T-helper 2 cell (primary cell): ENCODE measurements around the gene CFI.

Experiments used
- DNase-seq, 5 experiments: peaks; one replicate each; pipeline versions ENCODE4 v3.0.0 to v3.0.0-alpha.2; 2012 to 2022
- total RNA-seq, 2 donors: gene quantifications; one replicate each; lab custom pipeline; 2026; lab: John Stamatoyannopoulos, UW

Gene CFI
- 0 reads per million in 2 donors for total RNA-seq

DNA sequence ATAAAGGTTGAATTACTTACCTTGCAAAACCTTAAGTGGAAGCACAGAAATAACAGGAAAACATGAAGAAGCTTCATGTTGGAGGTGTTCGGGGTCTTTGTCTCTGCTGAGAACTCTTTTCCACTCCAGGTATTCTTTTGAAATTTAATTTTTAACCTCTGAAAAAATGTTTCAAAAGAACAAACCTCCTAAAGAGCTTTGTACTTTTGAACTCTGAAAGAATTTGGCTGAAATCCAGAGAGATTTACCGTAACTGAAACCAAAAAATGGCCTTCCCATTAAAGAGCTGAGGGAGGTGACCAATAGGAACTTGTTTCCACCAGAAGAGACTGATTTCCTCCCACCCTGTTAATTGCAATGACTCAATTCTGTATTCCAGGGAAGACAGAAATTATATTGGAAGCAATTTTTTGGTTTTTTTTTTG is at the start of gene CFI:
Gene CFI, minus strand, starts transcription at position 105 of the 425 bp plus-strand sequence. Its CDS starts 28 bp downstream, at position 77.
- peak in 1 of 5 experiments; percentile 12 for DNase-seq

DNA sequence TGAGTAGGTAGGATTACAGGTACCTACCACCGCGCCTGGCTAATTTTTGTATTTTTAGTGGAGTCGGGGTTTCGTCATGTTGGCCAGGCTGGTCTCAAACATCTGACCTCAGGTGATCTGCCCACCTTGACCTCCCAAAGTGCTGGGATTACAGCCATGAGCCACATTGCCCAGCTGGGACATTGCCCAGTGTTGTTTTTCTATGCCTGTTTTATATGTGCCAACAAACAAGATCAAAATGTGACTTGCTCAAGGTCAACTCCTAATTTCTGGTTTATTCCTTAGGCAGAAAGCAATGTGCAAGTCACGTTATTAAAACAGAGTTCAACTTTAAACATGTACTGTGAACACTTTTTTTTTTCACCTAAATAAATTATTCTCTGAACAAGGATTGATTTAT is 48.8 kb upstream of the CFI start:
- DNase-seq: no peak

DNA sequence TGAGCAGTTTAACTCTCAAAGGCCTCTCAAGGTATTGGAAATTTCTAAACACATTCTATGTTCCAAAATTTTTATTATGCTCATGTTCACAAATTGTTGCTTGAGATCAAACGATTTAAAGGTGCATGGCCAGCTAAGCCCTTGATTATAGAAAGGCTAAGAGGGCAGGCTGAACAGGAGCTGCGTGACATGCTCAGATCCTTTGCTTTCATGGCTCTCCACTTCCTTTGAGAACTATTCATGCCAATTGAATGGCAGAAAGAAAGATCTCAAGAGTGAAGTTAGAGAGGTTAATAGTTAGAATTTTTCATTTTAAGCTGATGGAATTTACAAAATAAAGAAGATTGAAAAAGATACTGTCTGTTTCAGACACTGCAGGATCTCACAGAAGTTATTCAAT is 46.7 kb upstream of the CFI start:
- no peak for DNase-seq

- no peak for DNase-seq
Measured at GRCh38 chr4:109847896-109848442, 46.2 kb upstream of the CFI start, which contains the start of gene LRIT3. Gene LRIT3 (plus strand): TSS chr4:109848107. CDS start chr4:109848202, 95 bp downstream.

- DNase-seq: no peak
Measured at GRCh38 chr4:109846395-109847098, 44.7 kb upstream of the CFI start.

DNA sequence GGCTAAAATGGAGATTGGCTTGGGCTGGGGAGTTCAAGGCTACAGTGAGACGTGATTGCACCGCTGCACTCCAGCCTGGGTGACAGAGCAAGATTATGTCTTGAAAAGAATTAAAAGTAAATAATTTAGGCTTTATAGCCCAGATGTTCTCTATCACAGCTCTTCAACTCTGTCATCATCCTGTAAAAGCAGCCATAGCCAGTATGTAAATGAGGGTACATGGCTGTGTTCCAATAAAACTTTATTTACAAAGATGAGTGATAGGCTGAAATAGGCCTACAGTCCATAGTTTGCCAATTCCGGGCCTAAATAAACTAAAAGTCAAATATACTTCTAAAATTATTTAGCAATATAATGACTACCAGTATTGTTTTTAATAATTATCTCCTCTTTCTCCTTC is 35.2 kb upstream of the CFI start:
- DNase-seq: no peak

- no peak for DNase-seq
Measured at GRCh38 chr4:109833756-109834155, 32.0 kb upstream of the CFI start.

DNA sequence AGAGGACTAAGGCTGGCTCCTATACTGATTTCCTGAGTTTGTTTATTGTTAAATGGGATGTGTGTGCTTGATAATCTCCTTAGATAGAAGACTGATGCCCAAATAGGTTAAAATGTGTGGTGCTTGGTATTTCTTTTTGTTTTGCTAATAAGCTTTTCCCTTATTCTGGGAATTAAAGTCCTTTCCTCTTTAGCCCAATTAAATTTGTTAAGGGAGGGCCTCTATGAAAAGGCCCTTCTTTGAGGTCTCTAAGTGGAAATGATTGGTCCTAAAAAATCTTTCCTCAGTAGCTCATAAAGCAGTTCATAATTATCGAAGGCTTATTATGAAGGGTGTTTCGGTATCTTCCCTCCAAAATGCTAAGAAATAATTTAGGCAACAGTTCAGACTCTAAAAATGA is 25.9 kb upstream of the CFI start, which contains the start of gene RRH:
Gene RRH, plus strand, starts transcription at position 301 of the 400 bp plus-strand sequence. Its CDS starts 56 bp downstream, at position 357.
- no peak for DNase-seq

GRCh38 chr4:109826719-109827118 is 24.9 kb upstream of the CFI start:
- DNase-seq: peak in 1 of 5 experiments; percentile 30

- DNase-seq: peak in 1 of 5 experiments; percentile 19
Measured at GRCh38 chr4:109821185-109821584, 19.4 kb upstream of the CFI start.

DNA sequence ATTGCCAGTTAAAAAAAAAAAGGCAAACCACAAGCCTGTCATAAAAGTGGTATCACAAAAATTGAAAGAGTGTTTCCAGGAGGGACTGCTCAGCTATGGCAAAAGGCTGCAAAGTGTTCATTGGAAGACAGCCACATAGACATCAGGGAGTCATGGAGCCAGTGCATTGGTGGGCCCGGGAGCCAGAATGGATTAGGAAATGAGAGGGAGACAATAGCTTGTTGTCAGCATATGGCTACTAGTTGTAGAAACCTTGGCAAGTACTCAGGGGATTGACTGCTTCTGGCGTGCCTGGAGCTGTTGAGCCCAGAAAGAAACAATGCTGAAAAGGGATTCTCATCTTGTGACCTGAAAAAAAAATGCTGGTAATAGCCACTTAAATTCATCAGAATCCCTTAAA is 18.8 kb upstream of the CFI start:
- DNase-seq: no peak

DNA sequence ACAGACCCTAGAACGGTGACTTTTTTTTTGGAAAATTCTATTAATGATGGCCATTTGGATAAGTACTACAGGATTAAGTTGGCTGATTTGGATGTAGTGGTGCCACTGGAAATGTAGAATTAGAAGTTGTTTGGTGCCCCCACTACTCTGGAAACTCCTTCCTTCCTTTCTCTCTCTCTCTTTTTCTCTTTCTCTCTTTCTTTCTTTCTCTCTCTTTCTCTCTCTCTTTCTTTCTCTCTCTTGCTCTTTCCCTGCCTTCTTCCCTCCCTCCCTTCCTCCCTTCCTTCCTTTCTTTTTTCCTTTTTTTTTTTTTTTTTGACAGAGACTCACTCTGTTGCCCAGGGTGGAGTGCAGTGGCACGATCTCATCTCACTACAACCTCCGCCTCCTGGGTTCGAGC is 16.5 kb upstream of the CFI start:
- no peak for DNase-seq

- DNase-seq: peak in 1 of 5 experiments; percentile 18
Measured at GRCh38 chr4:109816894-109817293, 15.1 kb upstream of the CFI start.

DNA sequence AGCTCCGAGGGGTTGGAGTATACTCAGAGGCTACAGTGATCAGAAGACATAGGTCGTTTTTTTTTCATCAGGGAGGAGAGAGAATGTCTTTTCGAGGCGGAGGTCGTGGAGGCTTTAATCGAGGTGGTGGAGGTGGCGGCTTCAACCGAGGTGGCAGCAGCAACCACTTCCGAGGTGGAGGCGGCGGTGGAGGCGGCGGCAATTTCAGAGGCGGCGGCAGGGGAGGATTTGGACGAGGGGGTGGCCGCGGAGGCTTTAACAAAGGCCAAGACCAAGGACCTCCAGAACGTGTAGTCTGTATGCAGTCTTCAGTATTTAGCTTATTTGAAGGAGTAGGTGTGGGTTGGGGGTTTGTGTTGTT is 14.3 kb upstream of the CFI start:
- peak; percentile 18 to 71 (median 42) for DNase-seq

DNA sequence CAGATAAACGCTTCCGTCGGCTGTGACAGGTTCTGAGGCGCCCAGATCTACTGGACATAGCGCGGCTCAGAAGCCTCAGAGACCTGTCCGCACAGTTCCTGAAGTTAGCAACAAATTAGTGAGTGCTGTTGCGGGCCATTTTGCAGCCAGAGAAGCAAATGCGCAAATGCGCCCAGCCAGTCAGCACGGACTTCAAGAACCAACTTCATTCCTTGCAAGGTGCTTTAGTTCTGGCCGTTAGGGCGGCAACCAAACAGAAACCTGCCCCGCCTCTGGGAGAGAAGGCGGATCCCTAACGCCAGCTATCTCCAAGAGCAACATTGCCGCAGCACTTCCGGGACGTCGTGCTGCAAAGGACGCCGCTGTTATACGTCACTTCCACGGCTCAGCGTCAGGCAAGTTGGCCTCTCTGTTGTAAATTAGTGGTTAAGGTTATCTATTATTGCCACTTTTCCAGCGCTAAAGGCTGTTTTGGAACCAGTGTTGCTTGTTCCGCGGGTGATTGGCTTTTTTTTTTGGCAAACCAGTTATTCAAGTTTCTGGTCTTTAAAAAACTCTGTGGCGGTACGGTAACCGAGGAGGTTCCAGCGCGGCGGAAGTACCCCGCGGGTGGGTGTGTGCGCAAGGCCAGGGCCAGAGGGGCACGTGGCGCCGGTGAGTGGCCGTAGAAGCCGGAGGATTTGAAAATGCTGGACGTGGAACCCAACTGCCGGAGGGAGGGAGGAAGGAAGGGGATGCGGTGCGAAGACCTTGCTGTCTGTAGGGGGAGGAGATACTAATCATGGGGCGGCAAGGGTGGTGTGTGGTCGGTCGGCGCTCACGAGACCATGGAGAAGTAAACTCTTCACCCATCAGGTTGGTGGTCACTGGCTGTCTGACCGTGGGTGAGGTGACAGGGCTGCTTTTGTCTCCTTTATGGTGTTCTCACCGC is 13.6 kb upstream of the CFI start, which contains the start of gene GAR1:
Gene GAR1, plus strand, starts transcription at position 612 of the 931 bp plus-strand sequence. CDS start 403 bp downstream, outside the sequence.
- DNase-seq: peak; percentile 60 to 97 (median 80)

- peak in 1 of 5 experiments; percentile 30 for DNase-seq
Measured at GRCh38 chr4:109811707-109812106, 9.9 kb upstream of the CFI start.

- no peak for DNase-seq
Measured at GRCh38 chr4:109810552-109811387, 9.0 kb upstream of the CFI start.

GRCh38 chr4:109809655-109810054 is 7.9 kb upstream of the CFI start:
- DNase-seq: no peak

DNA sequence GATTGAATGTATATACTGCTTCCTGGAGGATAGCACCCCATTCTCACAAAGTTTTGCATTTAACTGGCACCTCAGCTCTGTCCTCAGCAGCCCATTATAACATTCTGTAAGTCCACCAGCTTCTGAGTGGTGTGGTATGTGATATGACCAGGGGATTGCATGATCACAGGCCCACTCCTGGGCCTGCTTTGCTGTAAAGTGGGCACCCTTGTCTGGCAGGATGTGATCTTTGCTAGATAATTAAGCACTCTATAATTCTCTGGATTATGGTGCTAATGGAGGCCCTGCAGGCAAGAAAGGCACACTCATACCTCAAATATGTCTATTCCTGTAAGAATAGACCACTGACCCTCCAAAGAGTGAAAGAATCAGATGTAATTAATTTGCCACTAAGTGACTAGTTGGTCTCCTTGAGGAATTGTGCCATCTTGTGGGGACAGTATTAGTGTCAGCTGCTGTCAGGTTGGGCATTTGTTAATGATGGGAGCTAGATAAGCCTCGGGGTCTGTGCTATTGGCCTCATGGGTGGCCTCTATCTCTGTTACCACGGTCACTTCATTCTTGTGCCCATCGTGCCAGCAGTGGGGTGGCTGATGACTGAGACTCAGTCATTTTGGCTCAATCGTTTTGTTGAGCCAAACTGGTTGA is 2.2 kb upstream of the CFI start:
- peak in 1 of 5 experiments; percentile 27 for DNase-seq

DNA sequence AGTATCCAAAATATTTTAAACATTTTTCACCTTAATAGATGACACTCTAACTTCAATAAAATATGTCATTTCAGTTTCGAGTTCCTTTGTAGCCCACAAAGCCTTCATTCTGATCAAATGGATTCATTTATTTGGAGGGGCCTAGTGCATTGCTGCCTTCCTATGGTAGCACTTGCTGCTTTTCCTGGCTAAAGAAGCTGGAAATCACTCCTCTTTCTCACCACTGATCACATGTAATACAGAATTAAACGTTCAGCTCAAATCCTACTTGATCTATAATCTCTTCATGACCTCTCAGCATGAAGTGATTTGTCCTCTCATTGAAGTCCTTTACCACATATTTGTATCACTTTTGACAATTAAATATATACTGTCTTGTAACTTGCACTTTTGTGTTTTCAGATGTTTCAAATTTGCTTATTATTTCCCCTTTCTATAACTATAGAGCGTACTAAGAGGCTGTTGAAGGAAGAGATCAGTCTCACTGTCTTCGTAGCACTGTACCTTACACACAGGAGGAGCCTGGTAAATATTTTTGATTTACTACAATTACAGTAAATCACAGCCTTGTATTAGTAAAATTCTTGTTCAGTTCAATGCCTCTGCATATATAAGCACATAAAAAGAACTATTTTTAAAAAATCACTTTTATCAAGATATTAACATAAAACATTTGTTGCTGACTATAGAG is 555 bp downstream of the CFI start:
- DNase-seq: no peak

DNA sequence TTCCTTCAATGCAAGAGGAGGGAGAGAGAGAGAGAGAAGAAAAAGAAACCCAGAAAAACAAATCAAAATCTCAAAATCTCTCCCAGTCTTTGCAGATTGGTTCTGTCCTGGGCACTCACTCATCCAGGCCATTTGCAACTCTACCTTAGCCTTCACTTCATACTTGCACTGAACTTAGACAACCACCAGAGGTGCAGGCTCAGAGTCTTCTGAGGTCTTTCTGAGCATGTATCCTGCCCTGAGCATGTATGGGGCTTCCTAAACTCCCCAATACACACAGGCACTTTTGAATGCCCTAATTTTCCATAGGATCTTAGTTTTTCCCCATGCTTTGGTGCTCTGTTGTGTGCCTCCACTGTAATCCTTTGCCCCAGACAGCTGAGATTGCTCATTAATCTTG is 2.9 kb downstream of the CFI start:
- no peak for DNase-seq
